Measurements from ENCODE around the gene C5orf63. TPM values are rescaled to one million over a fixed set of nuclear protein-coding genes. Genes with fewer than 3 reads are reported as not detected.

Gene C5orf63
- total and polyA plus RNA-seq, 10 of the 15 experiments (the other 5 are each of a cell fraction or from before 2014, with no cell fraction given) = 8.7 to 54.3 (median 11.9) TPM

DNA sequence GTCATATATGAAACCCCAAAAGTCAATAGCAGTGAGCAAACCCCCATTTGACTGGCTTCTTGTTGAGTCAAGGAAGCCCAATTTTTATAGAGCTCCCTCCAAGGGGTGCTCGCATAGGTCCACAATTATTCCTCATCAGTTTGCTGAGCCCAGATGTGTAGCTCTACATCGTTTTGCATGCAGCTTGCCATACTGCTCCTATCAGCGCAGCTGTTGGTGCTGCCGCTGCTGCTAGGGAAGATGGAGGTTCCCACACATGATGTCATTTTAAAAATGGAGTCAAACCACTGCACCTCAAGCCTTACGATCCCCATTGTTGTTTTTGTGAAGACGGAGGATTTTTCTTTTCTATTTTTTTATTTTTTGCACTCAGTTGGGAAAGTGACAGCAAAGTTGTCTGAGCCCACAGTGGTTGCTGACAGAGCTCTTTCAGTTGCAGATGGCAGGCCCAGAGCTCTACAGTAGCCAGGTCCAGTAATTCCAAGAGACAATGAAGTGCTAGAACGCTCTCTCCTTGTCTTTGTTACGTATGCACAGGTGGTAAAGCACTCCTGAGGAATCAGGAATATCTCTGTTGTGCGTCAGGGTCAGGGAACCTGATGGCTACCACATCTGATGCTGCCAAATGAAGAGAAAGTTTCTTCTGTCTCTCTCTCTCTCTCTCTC lies 23.2 kb upstream of the C5orf63 start:
- no peak overlapping the region for H3K27ac ChIP-seq (ENCODE audit: control insufficient read depth, insufficient read depth)
- no peak overlapping the region for H3K4me3 ChIP-seq
- POLR2A ChIA-PET = no interaction called here
- H3K9ac ChIP-seq (ENCODE audit: control insufficient read depth, insufficient read depth, low read length) = no peak overlapping the region
- no peaks in the 10 kb centered on the region for H3K9me3 ChIP-seq (replicated peaks; ENCODE audit: control insufficient read depth, insufficient read depth, low read length)
- RAD21 ChIA-PET (ENCODE audit: unreplicated experiment) = no interaction called here
- TF ChIP-seq ATF3 (IDR thresholded peaks at IDR 0.05; ENCODE audit: borderline replicate concordance, extremely low read depth, low read depth, low read length) (no peak), NFYB (IDR thresholded peaks at IDR 0.05; ENCODE audit: insufficient read depth, low read depth, low read length) (no peak), BACH1 (IDR thresholded peaks at IDR 0.05; ENCODE audit: borderline replicate concordance) (no peak), PML (IDR thresholded peaks at IDR 0.05; ENCODE audit: low read length) (no peak), POLR2AphosphoS2 (IDR thresholded peaks at IDR 0.05; ENCODE audit: low read depth, low read length) (no peak), KAT2A (conservative IDR thresholded peaks at IDR 0.05; ENCODE audit: control insufficient read depth, low read depth, low read length) (no peak), BCL11A (IDR thresholded peaks at IDR 0.05; ENCODE audit: low read depth, low read length) (no peak), CBX5 (IDR thresholded peaks at IDR 0.05; ENCODE audit: low read depth) (no peak), NR2C2 (IDR thresholded peaks at IDR 0.05; ENCODE audit: borderline replicate concordance, control insufficient read depth, insufficient read length, low read depth) (no peak), SMAD1 (IDR thresholded peaks at IDR 0.05; ENCODE audit: low read depth, partially characterized antibody) (no peak), RAD51 (IDR thresholded peaks at IDR 0.05) (no peak)
- no peaks in the 10 kb centered on the region for H3K4me1 ChIP-seq (ENCODE audit: control insufficient read depth, insufficient read depth, low read length)
- in situ Hi-C loops (cut with MboI) (no loop called here), intact Hi-C loops (cut with micrococcal nuclease; ENCODE audit: unreplicated experiment) (no loop called here)
- H3K79me2 ChIP-seq (ENCODE audit: control insufficient read depth, insufficient read depth, low read length) = no peaks in the 10 kb centered on the region
- FAIRE-seq = no peak
- H3K4me2 ChIP-seq (ENCODE audit: control insufficient read depth, insufficient read depth) = no peak overlapping the region
- 37% methylated on average over 8 of the region's 9 CpGs for WGBS (ENCODE audit: insufficient coverage, insufficient replicate concordance, low lambda C conversion rate, missing lambda C conversion rate)
- H3K36me3 ChIP-seq (ENCODE audit: control insufficient read depth in 2 of 2, insufficient read depth in 2 of 2, low read length in 1 of 2) = no peaks in the 10 kb centered on the region
- no peaks in the 10 kb centered on the region for H4K20me1 ChIP-seq (ENCODE audit: control insufficient read depth, insufficient read depth)
- no peak for ATAC-seq
- DNase-seq (ENCODE audit: low read depth, low spot score) = no peak
- SMC1A ChIA-PET (ENCODE audit: uncharacterized antibody, unreplicated experiment) = interaction anchor here (1.1 kb wide), 1 partner anchor 133 kb away, joined by 4 read pairs; no protein-coding TSS in a partner anchor
- no peak overlapping the region for H2AFZ ChIP-seq (ENCODE audit: control insufficient read depth, low read depth, low read length)
- CTCF ChIA-PET = no interaction called here
- no TSS peak for BruUV-seq (replicated peaks)
- H3K27me3 ChIP-seq (replicated peaks in 1 of 2; ENCODE audit: control insufficient read depth in 2 of 2, insufficient read depth in 2 of 2, low read length in 1 of 2) = no peaks in the 10 kb centered on the region

Data from GM12878 (cell line).